Occipital lobe (tissue), 2 donors: ENCODE measurements around the gene PLEKHB2. TPM values are rescaled to one million over a fixed set of nuclear protein-coding genes. Genes with fewer than 3 reads are reported as not detected.
"Not testable (repeated sequence)": the region's sequence is repeated elsewhere in the genome, so short reads cannot be mapped to it uniquely, and the experiment has no call there.

Experiments
- DNase-seq: peaks from one replicate; lab custom pipeline; 2025; lab: John Stamatoyannopoulos, UW
- total RNA-seq: library from RNA; depleted of rRNA; stranded (reverse); fragments of >200 nt; gene quantifications from one replicate; pipeline ENCODE4 v1.2.3, GENCODE V29; 2014

The PLEKHB2 gene
- total RNA-seq, 1 donor from 2014 or later, result 100 TPM

DNA sequence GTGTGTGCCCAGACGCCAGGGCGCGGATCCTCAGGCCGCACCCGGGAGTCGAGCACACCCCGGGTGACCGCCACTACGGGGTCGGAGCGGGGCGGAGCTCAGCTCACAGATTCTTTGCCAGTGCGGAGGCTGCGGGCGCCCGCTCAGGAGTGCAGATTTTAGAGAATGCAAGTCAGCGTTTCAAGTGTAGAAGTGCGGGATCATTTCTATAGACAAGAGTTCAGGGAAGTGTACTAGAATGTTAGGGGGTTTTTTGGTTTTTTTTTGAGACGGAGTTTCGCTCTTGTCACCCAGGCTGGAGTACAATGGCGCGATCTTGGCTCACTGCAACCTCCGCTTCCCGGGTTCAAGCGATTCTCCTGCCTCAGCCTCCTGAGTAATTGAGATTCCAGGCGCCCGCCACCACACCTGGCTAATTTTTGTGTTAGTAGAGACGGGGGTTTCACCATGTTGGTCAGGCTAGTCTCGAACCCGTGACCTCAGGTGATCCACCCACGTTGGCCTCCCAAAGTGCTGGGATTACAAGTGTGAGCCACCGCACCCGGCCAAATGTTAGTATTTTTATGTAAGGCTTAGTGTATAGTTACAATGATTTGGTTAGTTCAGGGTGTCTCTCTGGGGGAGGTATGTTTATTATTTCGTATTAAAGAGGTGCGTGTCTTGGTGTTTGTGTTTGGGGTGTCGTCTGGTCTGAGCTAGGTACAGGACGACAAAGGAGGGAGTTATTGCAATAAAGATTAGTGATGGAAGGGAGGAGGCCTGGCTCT is 11.3 kb upstream of the PLEKHB2 start:
- DNase-seq, result no peak

DNA sequence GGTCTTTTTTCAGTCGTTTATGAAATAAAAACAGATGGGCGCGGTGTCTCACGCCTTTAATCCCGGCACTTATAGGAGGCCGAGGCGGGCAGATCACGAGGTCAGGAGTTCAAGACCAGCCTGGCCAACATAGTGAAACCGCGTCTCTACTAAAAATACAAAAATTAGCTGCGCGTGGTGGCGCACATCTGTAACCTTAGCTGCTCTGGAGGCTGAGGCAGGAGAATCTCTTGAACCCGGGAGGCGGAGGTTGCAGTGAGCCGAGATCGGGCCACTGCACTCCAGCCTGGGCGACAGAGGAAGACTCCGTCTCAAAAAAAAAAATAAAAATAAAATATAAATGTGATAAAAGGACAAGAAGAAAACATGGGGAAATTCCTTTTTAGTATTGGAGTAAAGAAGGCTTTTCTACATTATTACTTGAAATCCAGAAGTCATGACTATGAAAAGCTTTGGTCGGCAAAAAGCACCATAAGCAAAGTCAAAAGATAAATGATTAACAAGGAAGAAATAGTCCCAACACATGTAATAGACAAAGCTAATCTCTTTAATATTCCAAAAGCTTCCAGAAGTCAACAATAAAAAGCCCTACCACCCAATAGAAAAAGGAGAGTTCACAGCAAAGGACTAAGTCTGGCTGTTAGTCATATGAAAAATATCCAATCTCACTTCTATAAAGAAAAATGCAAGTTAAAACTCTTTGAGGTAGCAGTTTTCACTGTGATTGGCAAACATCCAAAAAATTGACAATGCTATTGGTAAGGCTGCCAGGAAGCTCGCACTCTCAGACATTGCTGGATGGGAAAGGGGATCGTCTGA is 10.5 kb upstream of the PLEKHB2 start:
- DNase-seq, result no peak

DNA sequence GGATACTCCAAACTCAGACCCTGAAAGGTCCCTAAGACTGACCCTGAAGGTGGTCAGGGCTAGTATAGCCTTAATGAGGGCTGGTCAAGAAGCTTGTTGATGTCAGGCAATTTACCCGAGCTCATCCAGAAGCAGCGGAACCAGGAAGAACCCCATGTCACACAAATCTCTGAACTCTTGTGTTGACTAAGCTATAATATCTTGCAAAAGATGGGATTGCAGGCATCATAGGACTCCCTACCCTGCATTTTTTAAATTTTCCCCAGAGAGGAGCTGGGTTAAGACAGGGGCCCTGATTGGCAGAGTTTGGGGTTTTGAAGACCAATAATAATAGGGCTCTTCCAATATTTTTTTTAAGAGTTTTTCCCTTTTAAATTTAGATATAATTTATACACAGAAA is 2.0 kb upstream of the PLEKHB2 start:
- no peak for DNase-seq

DNA sequence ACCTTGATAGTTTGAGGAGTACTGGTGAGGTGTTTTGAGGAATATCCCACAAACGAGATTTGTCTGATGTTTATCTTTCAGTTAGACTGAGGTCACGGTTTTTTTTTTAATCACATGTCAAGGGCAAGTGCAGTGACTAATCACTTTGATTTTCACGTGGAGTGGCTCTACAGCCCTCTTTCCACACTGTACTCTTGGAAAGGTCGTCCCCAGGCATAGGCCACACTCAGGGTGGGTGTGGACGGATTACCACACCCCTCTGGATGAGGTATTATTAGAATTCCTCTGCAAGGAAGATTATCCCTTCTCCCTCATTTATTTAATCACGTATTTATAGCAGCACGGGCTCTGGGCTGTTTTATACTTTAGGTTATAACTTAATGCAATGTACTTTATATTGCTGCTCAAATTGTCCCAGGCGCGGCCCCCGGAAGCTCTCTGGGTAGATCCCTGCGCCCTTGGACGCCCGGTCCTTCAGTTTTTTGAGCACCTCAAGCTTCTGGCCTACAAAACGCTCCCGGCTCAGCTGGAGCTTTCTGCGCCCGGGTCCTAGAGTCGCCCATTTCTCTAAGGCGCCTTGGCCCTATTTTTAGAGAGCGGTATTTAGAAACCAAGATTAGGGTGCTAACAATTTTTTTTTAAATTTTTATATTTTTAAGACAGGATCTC is 515 bp upstream of the PLEKHB2 start:
- no peak for DNase-seq

DNA sequence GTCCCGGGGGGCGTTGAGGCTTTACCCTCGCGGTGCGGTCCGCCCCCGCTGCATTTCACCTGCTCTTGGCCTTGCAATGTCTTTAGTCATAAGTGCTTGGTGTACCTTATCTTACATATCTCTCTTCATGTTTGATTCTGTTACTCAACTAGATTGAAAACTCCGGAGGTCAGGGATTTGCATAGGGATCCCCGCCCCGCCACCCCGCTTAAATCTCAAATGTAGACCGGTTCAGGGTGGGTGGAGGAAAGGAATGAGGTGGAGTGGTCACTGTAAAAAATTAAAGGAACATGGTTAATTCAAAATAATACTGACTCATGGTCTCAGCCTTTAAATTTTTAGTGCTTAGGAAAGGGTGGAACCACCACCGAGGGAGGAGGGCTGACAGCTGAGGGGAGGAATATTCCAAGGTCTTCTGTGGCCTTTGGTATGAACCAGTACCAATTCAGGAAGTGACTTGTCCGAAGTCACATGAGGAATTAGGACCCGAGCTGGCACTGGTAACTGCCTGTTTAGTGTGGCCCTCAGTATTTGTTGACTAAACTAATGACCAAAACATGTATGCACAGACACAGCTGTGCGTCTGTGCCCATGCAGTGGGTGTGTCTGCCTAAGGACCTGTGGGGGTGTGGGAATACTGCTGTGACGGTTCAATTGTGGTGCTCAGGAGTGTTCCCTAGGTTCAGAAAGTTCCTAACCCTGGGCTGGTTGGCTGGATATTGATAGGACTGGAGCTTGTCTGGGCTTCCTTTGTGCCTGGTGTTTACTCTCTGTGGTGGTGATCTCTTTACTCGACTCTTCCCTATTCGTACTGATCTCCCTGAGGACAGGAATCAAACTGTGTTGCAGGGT is 1.0 kb downstream of the PLEKHB2 start:
- no peak for DNase-seq

DNA sequence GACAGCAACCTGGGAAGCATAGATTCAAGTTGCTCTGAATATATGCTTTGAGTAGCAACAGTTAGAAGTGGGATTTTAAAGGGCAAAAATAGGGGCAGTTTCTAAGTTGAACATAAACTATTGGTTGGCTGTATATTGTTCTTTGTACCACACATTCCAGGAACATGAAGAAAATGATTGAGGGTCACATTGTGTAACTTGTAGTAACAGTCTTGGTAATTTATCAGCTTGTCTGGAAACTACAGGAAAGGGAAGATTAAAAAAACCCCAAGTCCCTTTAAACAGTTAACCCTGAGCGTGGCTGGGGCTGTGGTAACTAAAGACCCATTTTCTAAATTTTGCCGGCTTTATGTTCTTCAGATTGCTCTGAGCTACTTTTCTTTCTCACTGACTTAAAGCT is 7.4 kb downstream of the PLEKHB2 start:
- DNase-seq, result no peak

DNA sequence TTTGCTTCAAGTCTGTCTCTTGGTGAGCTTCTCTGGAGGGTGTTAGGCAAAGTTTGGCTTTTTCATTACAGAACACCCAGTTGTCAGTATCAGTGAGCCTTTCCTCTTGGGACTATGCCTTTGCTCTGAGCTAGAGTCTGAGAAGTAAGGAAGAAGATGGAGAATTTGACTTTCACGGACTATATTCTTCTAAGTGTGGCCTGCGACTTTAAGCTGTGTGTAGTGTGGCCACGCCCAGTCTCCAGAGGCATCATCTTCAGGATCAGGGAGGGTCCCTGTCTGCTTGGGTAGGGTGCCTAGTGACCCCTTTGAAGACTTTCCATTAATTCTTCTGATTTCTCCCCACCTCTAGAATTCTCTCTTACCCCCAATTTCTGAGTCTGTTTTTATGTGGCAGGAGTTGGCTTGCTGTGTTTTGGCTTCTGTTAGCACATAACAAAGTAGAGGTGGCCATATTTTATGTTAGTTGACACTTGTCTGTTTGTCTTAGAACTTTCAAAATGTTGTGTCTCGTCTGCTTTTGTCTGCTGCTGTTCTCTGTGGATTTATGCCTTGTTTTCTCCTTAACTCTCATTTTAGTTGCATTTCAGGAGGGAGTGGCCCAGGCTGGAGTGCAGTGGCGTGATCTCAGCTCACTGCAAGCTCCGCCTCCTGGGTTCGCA is 8.6 kb downstream of the PLEKHB2 start:
- no peak for DNase-seq

DNA sequence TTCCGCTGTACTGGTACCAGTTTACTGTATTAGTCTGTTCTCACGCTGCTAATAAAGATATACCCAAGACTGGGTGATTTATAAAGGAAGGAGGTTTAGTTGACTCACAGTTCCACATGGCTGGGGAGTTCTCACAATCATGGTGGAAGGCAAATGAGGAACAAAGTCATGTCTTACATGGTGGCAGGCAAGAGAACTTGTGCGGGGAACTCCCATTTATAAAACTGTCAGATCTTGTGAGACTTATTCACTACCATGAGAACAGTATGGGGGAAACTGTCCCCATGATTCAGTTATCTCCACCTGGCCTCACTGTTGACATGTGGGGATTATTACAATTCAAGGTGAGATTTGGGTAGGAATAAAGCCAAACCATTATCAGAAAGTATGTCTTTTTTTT is 9.8 kb downstream of the PLEKHB2 start:
- DNase-seq, result not testable (repeated sequence)

DNA sequence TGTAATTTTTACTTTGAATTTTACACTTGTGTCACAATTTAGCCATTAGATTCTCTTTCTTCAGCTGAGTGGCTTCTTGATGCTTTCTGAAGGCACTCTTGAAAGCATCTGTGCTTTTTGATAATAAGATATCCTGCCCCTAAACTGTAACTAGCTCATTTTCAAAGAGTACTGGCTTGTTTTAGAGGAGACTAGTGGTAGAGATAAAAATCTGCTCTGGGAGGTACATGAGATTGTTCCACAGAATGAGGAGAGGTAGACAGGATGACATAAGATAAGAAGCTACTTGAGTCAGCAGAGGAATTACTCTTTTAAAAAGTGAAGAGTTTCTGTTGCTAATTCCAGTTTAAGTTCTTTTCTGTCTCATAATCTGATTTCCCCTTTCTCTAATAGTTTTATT is 10.6 kb downstream of the PLEKHB2 start:
- no peak for DNase-seq

DNA sequence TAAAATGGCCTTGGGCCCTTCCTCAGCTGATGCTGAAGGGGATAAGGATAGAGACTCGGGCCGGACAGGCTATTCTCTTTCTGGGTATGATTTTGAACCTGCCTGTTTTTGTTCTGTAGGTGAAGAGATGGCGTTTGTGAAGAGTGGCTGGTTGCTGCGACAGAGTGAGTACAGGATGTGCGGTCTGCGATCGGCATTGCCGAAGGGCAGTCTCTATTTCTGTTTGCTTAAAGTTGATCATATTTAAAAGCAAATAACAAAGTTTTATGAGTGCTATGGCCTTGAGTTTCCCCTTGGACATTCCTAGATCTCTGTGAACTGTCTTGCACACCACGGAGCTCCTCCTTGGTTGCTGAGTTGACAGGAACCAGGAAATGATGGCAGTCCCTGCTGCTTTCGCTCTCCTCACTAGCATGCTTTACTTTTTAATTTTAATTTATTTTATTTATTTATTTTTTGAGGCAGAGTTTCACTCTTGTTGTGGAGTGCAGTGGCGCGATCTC is 15.7 kb downstream of the PLEKHB2 start:
- no peak for DNase-seq

DNA sequence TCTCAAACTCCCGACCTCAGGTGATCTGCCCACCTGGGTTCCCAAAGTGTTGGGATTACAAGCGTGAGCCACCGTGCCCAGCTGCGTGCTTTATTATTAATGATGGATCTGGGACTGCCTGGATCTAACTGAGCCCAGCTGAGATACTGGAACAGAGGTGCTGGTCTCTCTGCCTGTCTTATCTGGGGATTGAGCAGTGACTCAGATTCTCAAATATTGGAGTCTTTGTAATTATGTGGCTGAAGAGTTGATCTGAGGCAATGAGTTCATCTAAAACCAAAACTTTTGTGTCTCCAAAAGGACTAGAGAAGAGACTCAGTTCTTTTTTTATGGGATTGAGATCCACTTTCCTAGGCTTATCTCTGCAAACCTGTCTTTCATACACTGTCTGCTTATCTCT is 16.3 kb downstream of the PLEKHB2 start:
- no peak for DNase-seq

DNA sequence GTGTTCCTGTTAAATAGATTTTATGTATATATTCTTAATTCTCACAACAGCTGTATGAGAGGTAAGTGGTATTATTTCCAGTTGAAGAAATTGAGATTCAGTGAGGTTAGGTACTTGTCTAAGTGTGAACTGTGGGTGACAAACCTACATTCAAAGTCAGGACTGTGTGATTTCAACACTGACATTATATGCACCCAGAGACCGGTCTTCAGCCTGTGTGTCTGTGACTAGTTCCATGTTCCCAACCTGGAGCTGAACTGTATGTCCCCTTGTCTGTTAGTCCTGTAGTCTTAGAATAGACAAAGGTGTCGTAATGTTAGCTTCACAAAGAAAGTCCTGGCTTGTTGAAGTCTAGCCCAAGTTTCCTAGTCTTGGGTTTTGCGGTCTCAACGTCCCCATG is 17.4 kb downstream of the PLEKHB2 start:
- no peak for DNase-seq

DNA sequence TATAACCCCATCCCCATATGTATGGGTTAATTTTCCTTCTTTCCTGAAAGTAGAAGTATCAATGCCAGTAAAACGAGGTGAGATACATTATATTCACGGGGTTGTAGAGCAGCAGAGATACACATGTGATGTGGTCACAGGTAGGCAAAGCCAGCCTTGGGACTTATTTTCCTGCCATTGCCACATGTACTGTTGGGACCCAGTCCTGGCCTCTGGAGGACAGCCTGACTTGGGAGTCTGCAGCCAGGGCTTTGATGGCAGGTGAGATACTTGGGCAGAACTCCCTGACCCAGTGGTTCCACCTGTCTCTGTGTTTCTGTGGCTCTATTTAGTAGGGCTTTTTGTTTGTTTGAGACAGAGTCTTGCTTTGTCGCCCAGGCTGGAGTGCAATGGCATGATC is 18.1 kb downstream of the PLEKHB2 start:
- DNase-seq, result no peak

DNA sequence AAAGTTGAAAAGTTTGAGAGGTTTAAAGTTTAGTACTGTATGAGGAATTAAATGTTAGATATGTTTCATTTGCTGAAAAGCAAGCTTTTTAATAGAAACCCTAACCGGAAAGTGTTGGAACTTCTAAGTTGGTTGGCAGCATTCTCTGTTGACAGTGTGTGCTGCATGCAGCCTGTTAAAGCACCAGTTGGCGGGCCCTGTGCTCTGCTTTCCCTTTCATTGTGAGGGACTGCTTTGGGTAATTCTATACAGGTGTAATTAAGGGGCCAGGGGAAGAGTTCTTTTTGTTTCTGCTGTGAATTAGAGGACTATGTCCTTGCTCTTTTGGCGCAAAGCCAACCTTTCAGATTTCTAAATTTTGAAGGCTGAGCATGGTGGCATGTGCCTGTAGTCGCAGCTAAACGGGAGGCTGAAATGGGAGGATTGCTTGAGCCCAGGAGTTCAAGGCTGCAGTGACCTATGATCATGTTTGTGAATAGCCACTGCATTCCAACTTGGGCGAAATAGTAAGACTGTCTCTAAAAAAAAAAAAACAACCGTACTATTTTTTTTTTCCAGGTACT is 20.1 kb downstream of the PLEKHB2 start:
- no peak for DNase-seq

DNA sequence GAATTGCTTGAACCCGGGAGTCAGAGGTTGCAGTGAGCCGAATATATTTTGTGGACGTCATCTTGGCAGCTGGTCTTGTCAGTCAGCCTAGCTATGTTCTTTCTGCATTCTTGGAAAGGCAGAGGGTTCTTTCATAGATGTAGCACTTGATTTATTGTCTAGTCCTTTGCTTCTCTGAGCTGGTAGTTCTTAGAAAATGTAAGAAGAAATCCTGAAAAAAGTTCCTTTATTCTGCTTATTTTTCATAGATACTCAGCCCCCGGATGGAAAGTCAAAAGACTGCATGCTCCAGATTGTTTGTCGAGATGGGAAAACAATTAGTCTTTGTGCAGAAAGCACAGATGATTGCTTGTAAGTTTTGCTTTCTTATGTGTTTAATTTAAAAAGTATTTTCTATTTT is 21.3 kb downstream of the PLEKHB2 start:
- DNase-seq, result no peak

DNA sequence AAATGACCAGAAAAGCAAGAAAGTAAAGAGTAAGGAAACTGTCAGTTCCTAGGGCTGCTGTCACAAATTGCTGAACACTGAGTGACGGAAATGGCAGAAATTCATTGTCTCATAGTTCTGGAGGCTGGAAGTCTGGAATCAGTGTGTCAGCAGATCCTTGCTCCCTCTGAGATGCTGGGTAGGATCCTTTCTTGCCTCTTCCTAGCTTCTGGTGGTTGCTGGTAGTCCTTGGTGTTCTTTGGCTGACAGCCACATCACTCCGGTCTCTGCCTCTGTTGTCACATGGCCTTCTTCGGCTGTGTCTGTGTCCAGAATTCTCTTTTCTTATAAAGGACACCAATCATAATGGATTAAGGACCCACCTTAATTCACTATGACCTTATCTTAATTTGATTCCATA is 21.9 kb downstream of the PLEKHB2 start:
- DNase-seq, result no peak

DNA sequence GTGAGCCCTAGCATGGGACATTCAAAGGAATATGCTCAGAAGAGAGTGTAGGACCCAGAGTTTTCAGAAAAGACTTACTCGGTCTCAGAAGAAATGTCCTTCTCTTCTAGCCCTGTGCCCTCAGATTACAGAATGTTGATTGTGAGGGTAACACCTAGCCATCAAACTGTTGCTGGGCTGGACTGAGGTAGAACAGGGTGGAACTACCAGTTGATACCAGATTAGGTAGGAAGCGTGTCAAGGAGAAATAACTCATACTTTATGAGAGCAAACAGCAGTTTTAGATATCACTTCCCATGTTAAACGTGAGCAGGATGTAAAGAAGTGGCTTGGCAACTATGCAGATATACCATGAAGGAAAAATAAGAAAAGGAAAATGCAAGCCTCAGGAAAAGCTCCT is 22.8 kb downstream of the PLEKHB2 start:
- DNase-seq, result no peak

DNA sequence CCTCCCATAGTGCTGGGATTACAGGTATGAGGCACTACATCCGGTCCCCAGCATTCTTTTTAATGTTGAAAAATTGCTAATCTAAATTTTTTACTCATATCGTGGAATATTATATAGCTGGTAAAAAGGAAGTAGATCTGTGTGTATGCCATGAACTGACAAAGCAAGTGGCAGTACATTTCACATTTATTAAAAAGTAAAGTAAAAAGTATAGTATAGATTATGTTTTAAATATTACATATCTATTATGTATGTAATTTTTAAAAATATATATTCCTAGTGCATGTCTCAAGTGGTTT is 25.1 kb downstream of the PLEKHB2 start:
- no peak for DNase-seq

DNA sequence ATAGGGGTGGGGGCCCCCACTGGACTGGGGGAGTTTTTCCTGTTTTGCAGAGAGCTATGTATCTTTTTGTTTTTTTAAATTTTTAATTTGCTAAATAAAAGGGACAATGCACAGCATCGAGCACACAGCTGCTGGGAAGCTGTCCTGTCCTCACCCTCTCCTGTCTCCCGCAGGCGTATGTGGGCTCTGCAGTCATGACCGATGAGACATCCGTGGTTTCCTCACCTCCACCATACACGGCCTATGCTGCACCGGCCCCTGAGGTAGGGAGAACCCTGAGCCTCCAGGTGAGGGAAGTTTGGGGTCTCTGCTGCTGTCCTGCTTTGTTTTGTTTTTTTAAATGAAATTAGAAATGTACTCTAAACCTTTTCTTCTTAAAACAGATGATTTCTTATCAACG is 27.6 kb downstream of the PLEKHB2 start:
- DNase-seq, result no peak

DNA sequence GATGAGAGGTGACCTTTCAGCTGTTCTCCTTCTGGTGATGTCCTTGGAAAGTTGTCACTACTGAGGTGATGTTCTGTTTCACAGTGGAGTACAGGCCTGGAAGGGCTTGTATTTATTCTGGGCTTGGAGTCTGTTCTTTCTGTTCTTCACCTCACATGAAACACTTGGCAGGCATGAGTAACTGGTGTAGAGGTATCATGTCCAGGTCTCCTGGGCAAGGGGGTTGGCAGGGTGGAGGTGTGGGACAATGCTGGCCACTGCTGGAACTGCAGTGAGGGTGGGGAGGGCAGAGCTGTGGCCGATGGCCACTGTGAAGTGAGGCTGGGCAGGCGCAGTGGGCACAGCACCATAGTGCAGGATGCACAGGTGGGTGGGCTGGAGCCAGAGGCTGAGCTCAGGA is 35.4 kb downstream of the PLEKHB2 start:
- no peak for DNase-seq

DNA sequence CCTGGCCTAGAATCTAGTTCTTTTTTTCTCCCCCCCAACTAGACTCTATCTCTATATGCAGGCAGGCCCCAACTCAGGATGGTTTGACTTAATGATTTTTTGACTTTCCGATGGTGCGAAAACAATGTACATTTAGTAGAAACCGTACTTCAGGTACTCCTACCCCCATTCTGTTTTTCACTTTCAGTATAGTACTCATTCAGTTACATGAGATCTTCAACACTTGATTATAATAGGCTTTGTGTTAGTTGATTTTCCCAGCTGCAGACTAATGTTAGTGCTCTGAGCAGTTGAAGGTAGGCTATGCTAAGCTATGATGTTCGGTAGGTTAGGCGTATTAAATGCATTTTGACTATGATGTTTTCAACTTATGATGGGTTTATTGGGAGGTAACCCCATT is 37.7 kb downstream of the PLEKHB2 start:
- DNase-seq, result no peak
